ENCODE data around the gene RBM6. TPM values are rescaled to one million over a fixed set of nuclear protein-coding genes. Genes with fewer than 3 reads are reported as not detected.

The RBM6 gene
- total and polyA plus RNA-seq, 10 donors = 104 to 320 (median 154) TPM

DNA sequence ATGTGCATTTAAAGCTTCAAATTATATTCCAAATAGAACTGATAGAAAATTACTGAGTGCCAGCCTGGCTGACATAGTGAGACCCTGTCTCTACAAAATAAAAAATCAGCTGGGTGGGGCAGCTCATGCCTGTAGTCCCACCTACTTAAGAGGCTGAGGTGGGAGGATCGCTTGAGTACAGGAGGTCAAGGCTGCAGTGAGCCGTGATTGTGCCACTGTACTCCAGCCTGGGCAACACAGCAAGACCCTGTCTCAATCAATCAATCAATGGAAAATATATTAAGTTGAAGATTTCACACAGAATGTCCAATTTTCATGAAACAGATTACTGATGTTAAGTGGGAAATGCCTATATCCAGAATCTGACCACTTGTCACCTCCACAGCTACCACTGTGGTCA lies 14.5 kb upstream of the RBM6 start:
- intact Hi-C loops (cut with DNase I; ENCODE audit: low total_unique reads) = no loop called here
- WGBS, 5 donors = 81 to 87% (median 82%) methylated on average over 2 of the region's 2 CpGs
- TF ChIP-seq POLR2A (IDR thresholded peaks at IDR 0.05) (no peak), POLR2AphosphoS5 (IDR thresholded peaks at IDR 0.05) (no peak)
- TF ChIP-seq, protein P1, sequence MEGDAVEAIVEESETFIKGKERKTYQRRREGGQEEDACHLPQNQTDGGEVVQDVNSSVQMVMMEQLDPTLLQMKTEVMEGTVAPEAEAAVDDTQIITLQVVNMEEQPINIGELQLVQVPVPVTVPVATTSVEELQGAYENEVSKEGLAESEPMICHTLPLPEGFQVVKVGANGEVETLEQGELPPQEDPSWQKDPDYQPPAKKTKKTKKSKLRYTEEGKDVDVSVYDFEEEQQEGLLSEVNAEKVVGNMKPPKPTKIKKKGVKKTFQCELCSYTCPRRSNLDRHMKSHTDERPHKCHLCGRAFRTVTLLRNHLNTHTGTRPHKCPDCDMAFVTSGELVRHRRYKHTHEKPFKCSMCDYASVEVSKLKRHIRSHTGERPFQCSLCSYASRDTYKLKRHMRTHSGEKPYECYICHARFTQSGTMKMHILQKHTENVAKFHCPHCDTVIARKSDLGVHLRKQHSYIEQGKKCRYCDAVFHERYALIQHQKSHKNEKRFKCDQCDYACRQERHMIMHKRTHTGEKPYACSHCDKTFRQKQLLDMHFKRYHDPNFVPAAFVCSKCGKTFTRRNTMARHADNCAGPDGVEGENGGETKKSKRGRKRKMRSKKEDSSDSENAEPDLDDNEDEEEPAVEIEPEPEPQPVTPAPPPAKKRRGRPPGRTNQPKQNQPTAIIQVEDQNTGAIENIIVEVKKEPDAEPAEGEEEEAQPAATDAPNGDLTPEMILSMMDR (IDR thresholded peaks at IDR 0.05 in 8 of 11, conservative IDR thresholded peaks at IDR 0.05 in 3 of 11) = no peak

DNA sequence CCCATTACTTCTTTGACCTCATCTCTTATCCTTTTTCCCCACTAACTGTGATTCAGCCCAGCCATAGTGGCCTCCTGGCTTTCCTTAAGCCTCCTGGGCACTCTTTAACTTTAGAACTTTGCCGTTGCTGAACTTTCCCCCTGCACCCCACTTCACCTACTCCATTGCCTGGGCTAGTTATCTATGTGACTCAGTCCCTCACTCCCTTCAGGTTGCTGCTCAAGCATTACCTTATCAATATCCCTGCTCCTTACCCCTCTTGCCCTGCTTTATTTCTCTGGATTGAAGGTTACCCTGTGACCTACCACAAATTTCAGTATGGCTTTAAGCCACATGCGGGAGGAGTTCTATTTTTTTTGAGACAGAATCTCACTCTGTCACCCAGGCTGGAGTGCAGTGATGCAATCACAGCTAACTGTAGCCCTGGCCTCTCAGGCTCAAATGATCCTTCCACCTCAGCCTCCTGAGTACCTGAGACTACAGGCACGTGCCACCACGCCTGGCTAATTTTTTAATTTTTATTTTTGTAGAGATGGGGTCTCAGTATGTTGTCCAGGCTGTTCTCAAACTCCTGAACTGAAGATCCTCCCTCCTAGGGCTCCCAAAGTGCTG lies 13.7 kb upstream of the RBM6 start:
- WGBS, 5 donors = 83 to 97% (median 89%) methylated on average over 4 of the region's 4 CpGs
- H3K27ac ChIP-seq = no peak overlapping the region
- no peaks in the 10 kb centered on the region for H3K27me3 ChIP-seq (replicated peaks in 1 of 7)
- TF ChIP-seq POLR2A (IDR thresholded peaks at IDR 0.05) = no peak
- no peak for TF ChIP-seq POLR2AphosphoS5 (IDR thresholded peaks at IDR 0.05)
- TF ChIP-seq, protein P1 (IDR thresholded peaks at IDR 0.05 in 8 of 11, conservative IDR thresholded peaks at IDR 0.05 in 3 of 11) = no peak
- H3K9me3 ChIP-seq = no peaks in the 10 kb centered on the region
- intact Hi-C loops (cut with DNase I; ENCODE audit: low total_unique reads) = no loop called here
- H3K4me1 ChIP-seq = peaks cover 7 to 36% (median 23%) of the 10 kb centered on the region in 6 donors
- DNase-seq = no peak
- H3K4me3 ChIP-seq = no peak overlapping the region
- H3K36me3 ChIP-seq = peaks cover 0 to 7% (median 0%) of the 10 kb centered on the region in 6 donors

More for the DNA sequence above, 14.5 kb upstream of the RBM6 start:
- Histone ChIP-seq H3K4me1 (peaks cover 7 to 29% (median 21%) of the 10 kb centered on the region in 6 donors), H3K27ac (no peak overlapping the region), H3K36me3 (peaks cover 0 to 7% (median 0%) of the 10 kb centered on the region in 6 donors), H3K9me3 (no peaks in the 10 kb centered on the region), H3K27me3 (replicated peaks in 1 of 7) (no peaks in the 10 kb centered on the region), H3K4me3 (no peak overlapping the region)
- DNase-seq = no peak

DNA sequence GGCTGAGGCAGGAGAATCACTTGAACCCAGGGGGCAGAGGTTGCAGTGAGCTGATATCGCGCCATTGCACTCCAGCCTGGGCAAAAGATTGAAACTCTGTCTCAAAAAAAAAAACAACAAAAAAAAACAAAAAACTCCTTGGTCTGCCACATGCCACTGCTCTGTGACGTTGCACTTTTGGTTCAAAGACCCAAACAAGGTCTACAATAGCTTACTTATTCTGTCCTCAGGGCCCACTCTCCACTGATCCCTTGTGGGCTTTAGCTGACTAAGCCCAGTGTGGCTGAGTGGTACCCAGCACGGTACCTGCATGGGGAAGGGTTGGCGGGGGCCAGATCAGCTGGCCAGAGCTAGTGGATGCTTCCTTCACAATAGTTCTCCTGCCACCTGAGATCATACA lies 12.2 kb upstream of the RBM6 start:
- no peaks in the 10 kb centered on the region for H3K27me3 ChIP-seq (replicated peaks in 1 of 7)
- intact Hi-C loops (cut with DNase I; ENCODE audit: low total_unique reads) = no loop called here
- H3K27ac ChIP-seq = no peak overlapping the region
- 90 to 96% (median 92%) methylated on average over 5 of the region's 5 CpGs for WGBS, 5 donors
- TF ChIP-seq POLR2AphosphoS5 (IDR thresholded peaks at IDR 0.05) (no peak), POLR2A (IDR thresholded peaks at IDR 0.05) (no peak)
- TF ChIP-seq, protein P1 (IDR thresholded peaks at IDR 0.05 in 8 of 11, conservative IDR thresholded peaks at IDR 0.05 in 3 of 11) = no peak
- no peak for DNase-seq
- peaks cover 0 to 7% (median 0%) of the 10 kb centered on the region in 6 donors for H3K36me3 ChIP-seq
- no peak overlapping the region for H3K4me3 ChIP-seq
- no peaks in the 10 kb centered on the region for H3K9me3 ChIP-seq
- H3K4me1 ChIP-seq = peaks cover 7 to 38% (median 23%) of the 10 kb centered on the region in 6 donors

DNA sequence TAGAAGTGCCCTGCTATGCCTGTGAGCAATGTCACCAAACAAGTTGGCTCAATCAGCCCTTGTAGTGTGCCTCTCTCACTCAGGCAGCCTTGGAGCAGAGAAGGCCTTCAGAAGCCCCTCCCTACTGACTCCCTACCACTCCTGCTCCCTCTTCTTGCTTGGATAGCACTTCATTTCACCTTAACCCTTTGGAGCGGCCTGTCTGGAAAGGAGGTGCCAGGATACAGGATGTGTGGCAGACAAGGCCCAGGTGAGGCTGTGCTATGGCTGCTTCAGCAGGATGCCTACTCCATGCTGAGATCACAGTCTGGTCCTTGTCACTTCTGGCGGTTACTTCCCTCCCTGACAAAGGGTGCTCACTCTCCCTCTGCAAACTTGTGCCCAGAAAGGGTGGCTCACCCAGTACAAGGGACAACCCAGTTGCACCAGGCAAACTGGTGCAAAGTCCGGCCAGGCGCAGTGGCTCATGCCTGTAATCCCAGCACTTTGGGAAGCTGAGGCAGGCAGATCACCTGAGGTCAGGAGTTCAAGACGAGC lies 11.4 kb upstream of the RBM6 start:
- 83 to 94% (median 87%) methylated on average over 5 of the region's 5 CpGs for WGBS, 5 donors
- intact Hi-C loops (cut with DNase I; ENCODE audit: low total_unique reads) = no loop called here
- TF ChIP-seq POLR2AphosphoS5 (IDR thresholded peaks at IDR 0.05) = no peak
- TF ChIP-seq, protein P1 (IDR thresholded peaks at IDR 0.05 in 8 of 11, conservative IDR thresholded peaks at IDR 0.05 in 3 of 11) = no peak
- TF ChIP-seq POLR2A (IDR thresholded peaks at IDR 0.05) = no peak
- Histone ChIP-seq H3K27ac (peak overlapping the region in 2 of 8 donors; percentile 89 to 92), H3K36me3 (peaks cover 0 to 7% (median 0%) of the 10 kb centered on the region in 6 donors), H3K4me1 (peaks cover 7 to 38% (median 23%) of the 10 kb centered on the region in 6 donors), H3K4me3 (peak overlapping the region in 7 of 8 donors; percentile 59 to 96 (median 88)), H3K27me3 (replicated peaks in 1 of 7) (no peaks in the 10 kb centered on the region), H3K9me3 (no peaks in the 10 kb centered on the region)
- no peak for DNase-seq
